HK-2 (cell line): ENCODE measurements around the gene IL36B.

Source experiments
- DNase-seq: peaks from one replicate; pipeline ENCODE4 v3.0.0-alpha.2; 2018; ENCODE audit not compliant: unreplicated experiment

IL36B gene

DNA sequence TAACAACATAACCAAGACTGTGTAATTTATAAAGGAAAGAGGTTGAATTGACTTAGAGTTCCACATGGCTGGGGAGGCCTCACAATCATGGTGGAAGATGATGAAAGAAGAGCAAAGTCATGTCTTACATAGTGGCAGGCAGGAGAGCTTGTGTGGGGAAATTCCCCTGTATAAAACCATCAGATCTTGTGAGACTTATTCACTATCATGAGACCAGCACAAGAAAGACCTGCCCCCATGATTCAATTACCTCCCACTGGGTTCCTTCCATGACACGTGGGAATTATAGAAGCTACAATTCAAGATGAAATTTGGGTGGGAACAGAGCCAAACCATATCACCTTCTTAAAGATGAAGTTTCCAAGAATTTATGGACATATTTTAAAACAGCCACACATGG lies 3.9 kb upstream of the IL36B start:
- no peak for DNase-seq

DNA sequence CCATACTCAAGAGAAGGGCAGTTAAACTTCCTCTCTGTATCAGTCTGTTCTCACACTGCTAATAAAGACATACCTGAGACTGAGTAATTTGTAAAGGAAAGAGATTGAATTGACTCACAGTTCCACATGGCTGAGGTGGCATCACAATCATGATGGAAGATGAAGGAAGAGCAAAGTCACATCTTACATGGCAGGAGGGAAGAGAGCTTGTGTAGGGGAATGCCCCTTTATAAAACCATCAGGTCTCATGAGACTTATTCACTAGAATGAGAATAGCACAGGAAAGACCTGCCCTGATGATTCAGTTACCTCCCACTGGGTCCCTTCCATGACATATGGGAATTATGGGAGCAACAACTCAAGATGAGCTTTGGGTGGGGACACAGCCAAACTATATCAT lies 1.4 kb upstream of the IL36B start:
- no peak for DNase-seq

DNA sequence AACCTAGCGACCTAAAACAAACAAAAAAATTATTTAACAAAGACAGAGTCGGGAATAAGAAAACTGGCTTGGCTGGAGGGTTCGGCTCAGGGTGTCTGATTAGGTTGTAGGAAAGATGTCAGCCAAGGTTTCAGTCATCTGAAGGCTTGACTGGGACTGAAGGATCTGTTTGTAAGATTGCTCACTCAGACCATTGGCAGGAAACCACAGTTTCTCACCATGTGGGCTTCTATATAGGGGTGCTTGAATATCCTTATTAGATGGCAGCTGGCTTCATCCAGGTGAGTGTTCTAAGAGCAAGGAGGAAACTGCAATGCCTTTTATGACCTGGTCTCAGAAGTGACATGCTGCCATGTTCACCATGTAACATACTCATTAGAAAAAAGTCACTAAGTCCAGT lies 999 bp upstream of the IL36B start:
- no peak for DNase-seq

DNA sequence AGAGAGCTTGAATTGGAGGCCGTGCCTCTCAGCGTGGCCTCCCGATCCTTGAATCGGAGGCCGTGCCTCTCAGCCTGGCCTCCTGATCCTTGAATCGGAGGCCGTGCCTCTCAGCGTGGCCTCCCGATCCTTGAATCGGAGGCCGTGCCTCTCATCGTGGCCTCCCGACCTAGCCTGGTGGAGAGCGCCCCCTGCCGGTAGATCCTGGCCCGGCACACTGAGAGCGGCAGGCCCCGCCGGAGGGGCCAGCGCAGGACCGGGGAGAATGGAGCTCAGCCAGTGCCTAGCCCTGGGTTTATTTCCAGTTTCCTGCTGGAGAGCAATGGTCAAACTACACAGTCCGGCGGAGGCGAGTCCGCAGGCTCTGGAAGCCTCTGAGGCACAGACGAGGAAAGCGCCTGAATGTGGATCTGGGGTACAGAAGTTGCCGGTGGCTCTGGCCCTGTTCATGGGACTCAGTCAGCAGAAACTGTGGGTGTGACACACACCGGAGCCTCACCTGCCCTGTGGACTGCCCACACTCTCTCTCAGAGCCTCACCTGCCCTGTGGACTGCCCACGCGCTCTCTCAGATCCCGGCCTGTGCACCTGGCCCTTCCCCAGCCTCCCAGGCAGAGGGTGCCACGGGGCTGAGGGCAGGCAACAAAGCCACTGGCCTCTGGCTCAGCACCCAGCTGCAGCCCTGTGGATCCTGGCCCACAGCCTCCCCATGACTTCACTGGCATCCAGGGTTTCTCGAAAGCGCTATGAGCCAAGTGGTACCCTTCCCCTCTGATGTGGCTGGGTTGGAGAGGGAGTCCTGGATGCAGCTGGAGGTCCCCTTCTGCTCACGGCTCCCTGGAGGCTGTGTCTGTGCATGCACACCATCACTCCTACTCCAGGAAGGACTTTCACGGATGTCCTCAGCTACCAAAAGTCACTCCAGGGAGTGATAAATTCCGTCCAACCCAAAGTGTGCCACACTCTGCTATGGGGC lies 1.5 kb downstream of the IL36B start:
- no peak for DNase-seq

- no peak for DNase-seq
Observed at GRCh38 chr2:113046465-113046864, 6.2 kb downstream of the IL36B start.

GRCh38 chr2:113041871-113042270 lies 10.8 kb downstream of the IL36B start:
- DNase-seq, result no peak

DNA sequence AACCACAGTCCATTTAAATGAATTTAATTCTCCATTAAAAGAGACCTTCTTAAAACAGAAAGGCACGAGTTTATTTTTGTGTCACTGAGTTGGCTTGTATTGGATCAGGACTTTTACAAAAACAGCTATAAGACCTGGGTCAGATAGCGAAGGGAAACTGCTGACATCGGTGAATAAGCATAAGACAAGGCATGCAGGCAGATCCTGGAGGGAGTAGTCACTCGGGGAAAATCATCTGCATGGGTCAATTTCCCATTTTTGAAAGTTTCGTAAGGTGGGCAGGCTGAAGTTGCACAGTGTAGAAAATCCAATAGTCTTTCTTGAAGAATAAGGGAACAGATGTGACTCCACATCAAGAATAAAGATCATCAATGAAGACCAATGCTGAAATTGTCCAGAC lies 12.9 kb downstream of the IL36B start:
- DNase-seq, result no peak

- DNase-seq, result no peak
Observed at GRCh38 chr2:113039158-113039557, 13.5 kb downstream of the IL36B start.

GRCh38 chr2:113038291-113038690 lies 14.4 kb downstream of the IL36B start:
- no peak for DNase-seq

- no peak for DNase-seq
Observed at GRCh38 chr2:113036763-113037162, 15.9 kb downstream of the IL36B start.

DNA sequence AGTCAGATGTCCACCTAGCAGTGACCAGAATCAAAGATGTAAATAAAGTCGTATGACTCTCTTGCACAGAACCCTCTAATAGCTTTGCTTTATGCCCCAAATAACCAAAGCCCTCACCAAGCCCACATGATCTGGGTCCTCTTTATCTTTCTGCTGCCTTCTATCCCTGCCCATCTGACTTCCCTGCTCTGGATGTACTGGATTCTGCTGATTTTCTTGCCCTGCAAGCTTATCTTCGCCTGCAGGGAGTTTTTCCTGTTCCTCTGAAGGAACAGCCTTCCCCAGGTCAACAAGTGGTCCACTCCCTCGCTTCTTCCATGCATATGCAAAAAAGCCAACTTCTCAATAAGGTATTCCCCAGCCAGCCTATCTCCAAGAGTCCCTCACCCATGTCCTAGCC lies 18.7 kb downstream of the IL36B start:
- no peak for DNase-seq

- DNase-seq, result no peak
Observed at GRCh38 chr2:113032737-113033136, 19.9 kb downstream of the IL36B start.

DNA sequence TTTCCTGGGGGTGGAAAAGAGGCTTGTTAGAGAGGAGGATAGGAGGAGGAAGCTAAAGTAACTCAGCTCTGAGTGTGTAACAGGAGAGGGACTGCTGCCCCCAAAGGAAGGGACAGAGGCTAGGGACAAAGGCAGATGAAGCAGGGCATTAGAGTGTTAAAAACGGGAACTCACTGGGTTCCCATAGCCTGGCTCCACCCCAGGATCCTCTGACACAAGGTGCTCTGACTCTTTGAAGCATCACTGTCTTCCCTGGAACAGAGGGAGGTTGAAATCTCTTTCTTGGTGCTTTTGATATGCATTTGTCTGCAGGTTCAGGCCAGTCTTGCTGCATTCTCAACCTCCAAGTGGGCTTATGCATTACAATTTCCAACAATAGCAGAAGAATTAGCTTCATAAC lies 24.6 kb downstream of the IL36B start:
- DNase-seq, result no peak

- no peak for DNase-seq
Observed at GRCh38 chr2:113027691-113028090, 25.0 kb downstream of the IL36B start.

GRCh38 chr2:113025737-113026136 lies 26.9 kb downstream of the IL36B start:
- DNase-seq, result no peak

GRCh38 chr2:113024764-113025163 lies 27.9 kb downstream of the IL36B start:
- no peak for DNase-seq

- DNase-seq, result no peak
Observed at GRCh38 chr2:113021312-113021711, 31.4 kb downstream of the IL36B start.

- no peak for DNase-seq
Observed at GRCh38 chr2:113018509-113018908, 34.2 kb downstream of the IL36B start.

DNA sequence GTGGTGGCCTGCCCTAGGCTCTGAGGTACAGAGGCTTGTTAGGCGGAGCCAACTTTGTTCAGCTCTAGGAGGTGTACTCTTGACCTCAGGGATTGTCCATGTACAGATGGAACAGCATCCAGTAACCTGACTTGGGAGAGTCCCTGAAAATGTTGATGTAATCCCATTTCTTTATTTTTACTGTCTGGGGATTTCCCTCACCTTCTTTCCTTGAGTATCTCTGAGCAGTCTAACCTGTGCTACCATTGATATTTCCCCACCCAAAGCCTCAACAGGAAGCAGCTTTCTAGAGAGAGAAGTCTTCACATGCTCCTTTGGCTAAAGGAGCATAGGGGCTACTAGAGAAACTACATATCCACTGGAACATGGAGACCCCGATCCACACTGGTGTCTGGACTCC lies 37.0 kb downstream of the IL36B start:
- no peak for DNase-seq

DNA sequence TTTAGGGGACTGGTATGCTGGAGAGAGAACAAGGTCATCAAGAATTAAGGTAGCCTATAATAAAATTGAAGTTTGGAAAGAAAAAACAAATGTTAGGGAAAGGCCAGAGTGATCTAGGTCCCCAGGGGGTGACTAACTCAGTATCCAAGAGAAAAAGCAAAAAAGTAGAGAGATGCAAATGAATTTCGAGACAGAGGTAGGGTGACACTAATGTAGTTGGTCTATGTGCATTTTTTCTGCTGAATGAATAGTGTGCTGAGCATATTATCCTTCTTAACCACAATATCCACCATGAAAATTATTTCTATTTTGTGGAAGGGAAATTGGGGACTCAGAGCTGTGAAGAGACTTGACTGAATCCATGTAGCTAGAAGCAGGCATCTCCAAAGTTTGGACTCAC lies 37.6 kb downstream of the IL36B start:
- no peak for DNase-seq

DNA sequence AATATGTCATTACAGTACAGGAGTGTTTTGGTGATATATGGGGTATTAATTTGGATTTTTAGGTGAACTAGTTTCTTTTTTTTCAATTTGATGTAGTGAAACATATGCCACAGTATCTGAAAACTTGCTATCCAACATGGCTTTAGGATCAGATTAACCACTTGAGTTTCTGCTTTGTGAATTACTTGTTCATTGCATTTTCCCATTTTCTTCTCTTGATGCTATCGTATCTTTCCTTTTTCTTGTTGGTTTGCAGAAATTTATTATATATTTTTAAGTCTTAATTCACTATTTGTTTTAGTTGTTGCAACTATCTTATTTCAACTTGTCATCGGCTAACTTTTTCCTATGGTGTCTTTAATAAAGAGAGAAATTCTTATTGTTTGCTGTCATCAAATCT lies 38.6 kb downstream of the IL36B start:
- DNase-seq, result no peak

DNA sequence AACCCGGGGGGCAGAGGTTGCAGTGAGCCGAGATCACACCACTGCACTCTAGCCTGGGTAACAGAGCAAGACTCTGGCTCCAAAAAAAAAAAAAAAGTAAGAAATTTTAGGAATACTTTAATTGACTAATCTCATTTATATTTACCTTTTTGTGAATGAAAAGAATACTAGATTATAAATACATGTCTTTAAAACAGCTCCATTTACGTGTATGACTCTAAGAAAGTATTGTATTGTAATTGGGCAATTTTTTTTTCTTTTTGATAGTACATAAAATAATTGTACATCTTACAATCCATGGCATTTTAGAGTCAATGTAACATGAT lies 39.4 kb downstream of the IL36B start:
- DNase-seq, result no peak

DNA sequence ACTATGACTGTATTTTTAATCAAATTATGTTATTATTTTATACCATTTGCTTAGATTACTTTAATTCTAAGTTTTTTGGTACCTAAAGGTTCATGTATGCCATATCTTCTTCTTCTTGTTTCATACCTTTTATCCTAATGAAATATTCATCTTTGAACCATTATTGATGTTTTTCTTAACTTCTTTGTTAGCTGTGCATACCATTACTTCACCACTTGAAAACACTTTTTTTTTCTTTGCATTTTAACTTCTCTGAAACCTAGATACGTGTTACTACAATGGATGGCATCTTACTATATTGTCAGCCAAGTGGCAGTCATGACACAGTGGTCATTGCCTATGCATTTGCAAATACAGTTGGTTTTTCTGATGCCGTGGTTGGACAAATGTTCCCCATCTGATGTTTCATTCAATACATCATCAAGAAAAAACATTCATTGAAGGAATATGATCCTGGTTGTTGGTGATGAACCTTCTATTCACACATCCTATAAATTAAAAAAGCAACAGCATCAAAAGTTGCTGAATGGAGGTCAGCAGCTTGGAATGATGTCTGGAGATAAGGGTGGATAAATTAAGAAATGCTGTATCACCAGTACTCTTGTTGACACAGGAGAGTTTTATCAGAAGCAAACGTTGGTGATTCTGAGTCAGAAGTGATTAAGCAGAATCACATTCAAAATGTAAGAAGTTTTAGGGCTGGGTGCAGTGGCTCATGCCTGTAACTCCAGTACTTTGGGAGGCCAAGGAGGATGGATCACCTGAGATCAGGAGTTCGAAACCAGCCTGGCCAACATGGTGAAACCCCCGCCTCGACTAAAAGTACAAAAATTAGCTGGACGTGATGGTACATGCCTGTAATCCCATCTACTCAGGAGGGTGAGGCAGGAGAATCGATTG lies 40.0 kb downstream of the IL36B start:
- DNase-seq, result no peak
